ENCODE results near the gene MAN2A1.

MAN2A1 gene

GRCh38 chr5:109908366-109908765, 218.6 kb downstream of the MAN2A1 start:
- no peaks in the 10 kb centered on the region for H3K36me3 ChIP-seq (ENCODE audit: control insufficient read depth in 2 of 2, insufficient read depth in 1 of 2, low read length in 2 of 2)
- TF ChIP-seq ZNF239 (tag by site-specific recombination; IDR thresholded peaks at IDR 0.05) (no peak), ZNF629 (tag by site-specific recombination; IDR thresholded peaks at IDR 0.05) (no peak), ZFHX2 (tag by site-specific recombination; conservative IDR thresholded peaks at IDR 0.05) (no peak)
- ChIA-PET POLR2A (no interaction called here), CTCF (no interaction called here)
- no peak overlapping the region for H3K27ac ChIP-seq (ENCODE audit: extremely low read depth, low read depth, low read length)
- H3K4me1 ChIP-seq (ENCODE audit: control insufficient read depth, insufficient read depth, low read length), result no peaks in the 10 kb centered on the region
- no peak overlapping the region for H3K4me3 ChIP-seq (ENCODE audit: low read depth, low read length)
- H3K9me3 ChIP-seq (ENCODE audit: control insufficient read depth, insufficient read depth, low read depth, low read length), result no peaks in the 10 kb centered on the region

DNA sequence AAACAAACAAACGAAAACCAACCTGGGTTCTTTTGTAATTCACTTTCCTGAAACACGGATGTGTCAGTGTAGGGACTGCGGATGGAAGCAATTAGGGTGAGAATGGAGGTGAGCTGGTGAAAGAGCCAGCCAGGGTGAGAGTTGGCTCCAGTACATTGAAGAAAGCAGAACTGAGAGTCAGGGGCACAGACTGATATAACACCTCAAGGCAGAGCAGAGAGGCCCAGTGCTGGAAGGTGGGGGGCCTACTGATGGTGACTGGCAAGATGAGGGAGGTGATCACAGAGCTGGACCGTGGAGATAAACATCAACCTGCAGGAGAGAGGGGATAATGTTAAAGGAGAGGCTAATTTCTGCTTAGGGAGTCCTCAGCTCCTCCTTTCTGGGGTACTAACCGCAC, 221.1 kb downstream of the MAN2A1 start:
- no peak for TF ChIP-seq ZNF654 (tag by site-specific recombination; IDR thresholded peaks at IDR 0.05; ENCODE audit: low read depth)
- TF ChIP-seq ZNF169 (tag by site-specific recombination; IDR thresholded peaks at IDR 0.05), result no peak
- no peak for TF ChIP-seq ZNF585B (tag by site-specific recombination; IDR thresholded peaks at IDR 0.05)
- no peak for TF ChIP-seq SALL2 (tag by site-specific recombination; IDR thresholded peaks at IDR 0.05; ENCODE audit: borderline replicate concordance)
- no peak for TF ChIP-seq ZNF311 (tag by site-specific recombination; IDR thresholded peaks at IDR 0.05; ENCODE audit: borderline replicate concordance)
- TF ChIP-seq TRIM28 (IDR thresholded peaks at IDR 0.05; ENCODE audit: borderline replicate concordance, low read length), result no peak
- TF ChIP-seq ZNF37A (tag by site-specific recombination; IDR thresholded peaks at IDR 0.05), result no peak
- no peak for TF ChIP-seq ZNF112 (tag by site-specific recombination; IDR thresholded peaks at IDR 0.05)
- TF ChIP-seq, protein P1, sequence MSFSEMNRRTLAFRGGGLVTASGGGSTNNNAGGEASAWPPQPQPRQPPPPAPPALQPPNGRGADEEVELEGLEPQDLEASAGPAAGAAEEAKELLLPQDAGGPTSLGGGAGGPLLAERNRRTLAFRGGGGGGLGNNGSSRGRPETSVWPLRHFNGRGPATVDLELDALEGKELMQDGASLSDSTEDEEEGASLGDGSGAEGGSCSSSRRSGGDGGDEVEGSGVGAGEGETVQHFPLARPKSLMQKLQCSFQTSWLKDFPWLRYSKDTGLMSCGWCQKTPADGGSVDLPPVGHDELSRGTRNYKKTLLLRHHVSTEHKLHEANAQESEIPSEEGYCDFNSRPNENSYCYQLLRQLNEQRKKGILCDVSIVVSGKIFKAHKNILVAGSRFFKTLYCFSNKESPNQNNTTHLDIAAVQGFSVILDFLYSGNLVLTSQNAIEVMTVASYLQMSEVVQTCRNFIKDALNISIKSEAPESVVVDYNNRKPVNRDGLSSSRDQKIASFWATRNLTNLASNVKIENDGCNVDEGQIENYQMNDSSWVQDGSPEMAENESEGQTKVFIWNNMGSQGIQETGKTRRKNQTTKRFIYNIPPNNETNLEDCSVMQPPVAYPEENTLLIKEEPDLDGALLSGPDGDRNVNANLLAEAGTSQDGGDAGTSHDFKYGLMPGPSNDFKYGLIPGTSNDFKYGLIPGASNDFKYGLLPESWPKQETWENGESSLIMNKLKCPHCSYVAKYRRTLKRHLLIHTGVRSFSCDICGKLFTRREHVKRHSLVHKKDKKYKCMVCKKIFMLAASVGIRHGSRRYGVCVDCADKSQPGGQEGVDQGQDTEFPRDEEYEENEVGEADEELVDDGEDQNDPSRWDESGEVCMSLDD (tag by site-specific recombination; IDR thresholded peaks at IDR 0.05), result no peak
- no peak for TF ChIP-seq EGR2 (tag by site-specific recombination; IDR thresholded peaks at IDR 0.05; ENCODE audit: low read depth)
- no peak for TF ChIP-seq ZNF24 (tag by site-specific recombination; IDR thresholded peaks at IDR 0.05)
- no peak for TF ChIP-seq KLF17 (tag by site-specific recombination; IDR thresholded peaks at IDR 0.05)
- TF ChIP-seq OSR2 (tag by site-specific recombination; IDR thresholded peaks at IDR 0.05), result no peak
- TF ChIP-seq PRDM4 (tag by site-specific recombination; IDR thresholded peaks at IDR 0.05), result no peak
- no peak for TF ChIP-seq ZNF621 (tag by site-specific recombination; IDR thresholded peaks at IDR 0.05)
- no peak for TF ChIP-seq ZNF426 (tag by site-specific recombination; IDR thresholded peaks at IDR 0.05)
- Histone ChIP-seq H3K36me3 (ENCODE audit: control insufficient read depth in 2 of 2, insufficient read depth in 1 of 2, low read length in 2 of 2) (no peaks in the 10 kb centered on the region), H3K27ac (ENCODE audit: extremely low read depth, low read depth, low read length) (no peak overlapping the region), H3K4me1 (ENCODE audit: control insufficient read depth, insufficient read depth, low read length) (no peaks in the 10 kb centered on the region), H3K9me3 (ENCODE audit: control insufficient read depth, insufficient read depth, low read depth, low read length) (no peaks in the 10 kb centered on the region), H3K4me3 (ENCODE audit: low read depth, low read length) (no peak overlapping the region)
- ChIA-PET CTCF (no interaction called here), POLR2A (no interaction called here)
